RPMI8226 (cell line): ENCODE data around the gene CLDN22.

ENCODE experiments used
- DNase-seq: peaks from one replicate; pipeline ENCODE4 v3.0.0-alpha.2; 2015

Gene CLDN22

GRCh38 chr4:183318656-183319055 is 1.4 kb downstream of the CLDN22 start:
- no peak for DNase-seq

GRCh38 chr4:183314806-183315205 is 5.3 kb downstream of the CLDN22 start:
- no peak for DNase-seq

GRCh38 chr4:183314336-183314735 is 5.7 kb downstream of the CLDN22 start:
- DNase-seq, result no peak

GRCh38 chr4:183312841-183313240 is 7.2 kb downstream of the CLDN22 start:
- DNase-seq, result no peak

- no peak for DNase-seq
These were observed 13.3 kb downstream of the CLDN22 start for GRCh38 chr4:183306811-183307210.

- DNase-seq, result no peak
These were observed 15.5 kb downstream of the CLDN22 start for GRCh38 chr4:183304538-183304937.

GRCh38 chr4:183304067-183304466 is 16.0 kb downstream of the CLDN22 start:
- no peak for DNase-seq

- DNase-seq, result no peak
These were observed 16.8 kb downstream of the CLDN22 start for GRCh38 chr4:183303301-183303700.

GRCh38 chr4:183300655-183301054 is 19.4 kb downstream of the CLDN22 start:
- DNase-seq, result no peak

- no peak for DNase-seq
These were observed 20.0 kb downstream of the CLDN22 start for GRCh38 chr4:183300070-183300469.

- no peak for DNase-seq
These were observed 20.6 kb downstream of the CLDN22 start for GRCh38 chr4:183299464-183299863.

- DNase-seq, result no peak
These were observed 22.4 kb downstream of the CLDN22 start for GRCh38 chr4:183297675-183298074.

- DNase-seq, result no peak
These were observed 24.4 kb downstream of the CLDN22 start for GRCh38 chr4:183295711-183296110.

- no peak for DNase-seq
These were observed 29.0 kb downstream of the CLDN22 start for GRCh38 chr4:183291070-183291469.

- DNase-seq, result no peak
These were observed 30.4 kb downstream of the CLDN22 start for GRCh38 chr4:183289688-183290087.

- no peak for DNase-seq
These were observed 31.1 kb downstream of the CLDN22 start for GRCh38 chr4:183288955-183289354.

- no peak for DNase-seq
These were observed 32.4 kb downstream of the CLDN22 start for GRCh38 chr4:183287677-183288076.

- DNase-seq, result no peak
These were observed 32.8 kb downstream of the CLDN22 start for GRCh38 chr4:183287309-183287659.

- no peak for DNase-seq
These were observed 33.3 kb downstream of the CLDN22 start for GRCh38 chr4:183286590-183287308.

- no peak for DNase-seq
These were observed 34.2 kb downstream of the CLDN22 start for GRCh38 chr4:183285886-183286285.

GRCh38 chr4:183284965-183285364 is 35.1 kb downstream of the CLDN22 start:
- DNase-seq, result no peak

- DNase-seq, result no peak
These were observed 35.8 kb downstream of the CLDN22 start for GRCh38 chr4:183284258-183284785.

GRCh38 chr4:183276106-183276505 is 44.0 kb downstream of the CLDN22 start:
- DNase-seq, result no peak

GRCh38 chr4:183272384-183272783 is 47.7 kb downstream of the CLDN22 start:
- DNase-seq, result no peak

- no peak for DNase-seq
These were observed 51.5 kb downstream of the CLDN22 start for GRCh38 chr4:183268556-183268955.
